MM.1S (cell line): ENCODE results near the gene PSKH1.

Experiments
- CTCF ChIP-seq: fragments of 300-600 bp; sonication (generic); IDR thresholded peaks from 2 replicates; pipeline ENCODE4 v1.5.1; 2016; ENCODE audit warnings: antibody characterized with exemption, low read length, mixed read lengths
- EZH2phosphoT487 ChIP-seq: fragments of 300-600 bp; sonication (generic); IDR thresholded peaks from 2 replicates; pipeline ENCODE4 v1.6.1; 2018; ENCODE audit warnings: antibody characterized with exemption, low read length

GRCh38 chr16:67910158-67910557 lies 17.1 kb downstream of the PSKH1 start:
- TF ChIP-seq CTCF = no peak
- no peak for TF ChIP-seq EZH2phosphoT487
